Neural progenitor cell (in vitro differentiated cells): ENCODE data around the gene ABTB1.

ENCODE experiments used
- EZH2phosphoT487 ChIP-seq: fragments of 200-600 bp; sonication (generic); IDR thresholded peaks from 2 replicates; pipeline ENCODE4 v1.6.1; 2017; ENCODE audit warnings: antibody characterized with exemption
- TF ChIP-seq, protein P1 (sequence below): fragments of 200-600 bp; sonication (generic); IDR thresholded peaks from 2 replicates; pipeline ENCODE4 v1.5.1; 2017; ENCODE audit warnings: antibody characterized with exemption, mild to moderate bottlenecking

DNA sequence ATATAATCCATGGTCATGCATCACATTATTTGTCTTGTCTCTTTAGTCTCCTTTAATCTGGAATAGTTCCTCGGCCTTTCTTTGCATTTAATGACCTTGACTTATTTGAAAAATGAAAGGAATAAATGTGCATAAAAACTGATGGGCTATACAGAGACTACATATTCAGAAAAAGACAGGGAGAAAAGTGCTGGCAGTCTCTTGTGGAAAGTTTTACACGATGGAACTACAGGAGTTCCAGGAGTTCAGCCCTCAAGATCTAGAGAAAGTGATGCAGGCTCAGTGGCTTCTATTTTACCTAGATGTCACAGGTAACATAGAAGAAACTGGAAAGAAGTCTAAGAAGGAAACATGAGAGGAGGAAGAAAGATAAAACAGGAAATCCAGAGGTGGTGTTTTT is 7.6 kb upstream of the ABTB1 start:
- TF ChIP-seq, protein P1, sequence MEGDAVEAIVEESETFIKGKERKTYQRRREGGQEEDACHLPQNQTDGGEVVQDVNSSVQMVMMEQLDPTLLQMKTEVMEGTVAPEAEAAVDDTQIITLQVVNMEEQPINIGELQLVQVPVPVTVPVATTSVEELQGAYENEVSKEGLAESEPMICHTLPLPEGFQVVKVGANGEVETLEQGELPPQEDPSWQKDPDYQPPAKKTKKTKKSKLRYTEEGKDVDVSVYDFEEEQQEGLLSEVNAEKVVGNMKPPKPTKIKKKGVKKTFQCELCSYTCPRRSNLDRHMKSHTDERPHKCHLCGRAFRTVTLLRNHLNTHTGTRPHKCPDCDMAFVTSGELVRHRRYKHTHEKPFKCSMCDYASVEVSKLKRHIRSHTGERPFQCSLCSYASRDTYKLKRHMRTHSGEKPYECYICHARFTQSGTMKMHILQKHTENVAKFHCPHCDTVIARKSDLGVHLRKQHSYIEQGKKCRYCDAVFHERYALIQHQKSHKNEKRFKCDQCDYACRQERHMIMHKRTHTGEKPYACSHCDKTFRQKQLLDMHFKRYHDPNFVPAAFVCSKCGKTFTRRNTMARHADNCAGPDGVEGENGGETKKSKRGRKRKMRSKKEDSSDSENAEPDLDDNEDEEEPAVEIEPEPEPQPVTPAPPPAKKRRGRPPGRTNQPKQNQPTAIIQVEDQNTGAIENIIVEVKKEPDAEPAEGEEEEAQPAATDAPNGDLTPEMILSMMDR: no peak
- no peak for TF ChIP-seq EZH2phosphoT487
